ENCODE data around the gene GABRP.
"Not testable (repeated sequence)": the region's sequence is repeated elsewhere in the genome, so short reads cannot be mapped to it uniquely, and the experiment has no call there.

The GABRP gene

GRCh38 chr5:170765868-170766267, 17.7 kb upstream of the GABRP start:
- not testable (repeated sequence) for H3K9me3 Mint-ChIP-seq, DNase-seq, H3K27me3 Mint-ChIP-seq, ATAC-seq, H3K4me1 Mint-ChIP-seq, H3K4me3 Mint-ChIP-seq, H3K27ac Mint-ChIP-seq

- Mint-ChIP-seq H3K27me3 (no peaks in the 10 kb centered on the region), H3K4me1 (no peaks in the 10 kb centered on the region), H3K4me3 (no peak overlapping the region), H3K27ac (no peak overlapping the region), H3K9me3 (no peaks in the 10 kb centered on the region)
- DNase-seq (no peak), ATAC-seq (no peak)
Measured at GRCh38 chr5:170769246-170769645, 14.3 kb upstream of the GABRP start.

GRCh38 chr5:170769898-170770416, 13.6 kb upstream of the GABRP start:
- Mint-ChIP-seq H3K4me3 (no peak overlapping the region), H3K27me3 (no peaks in the 10 kb centered on the region), H3K4me1 (no peaks in the 10 kb centered on the region), H3K9me3 (no peaks in the 10 kb centered on the region), H3K27ac (no peak overlapping the region)
- DNase-seq (no peak), ATAC-seq (no peak)

GRCh38 chr5:170771496-170771895, 12.0 kb upstream of the GABRP start:
- DNase-seq (no peak), ATAC-seq (no peak)
- no peak overlapping the region for H3K4me3 Mint-ChIP-seq
- no peaks in the 10 kb centered on the region for H3K4me1 Mint-ChIP-seq
- no peak overlapping the region for H3K27ac Mint-ChIP-seq
- H3K9me3 Mint-ChIP-seq = no peaks in the 10 kb centered on the region
- no peaks in the 10 kb centered on the region for H3K27me3 Mint-ChIP-seq

- no peak for DNase-seq
- H3K27me3 Mint-ChIP-seq = no peaks in the 10 kb centered on the region
- no peak overlapping the region for H3K4me3 Mint-ChIP-seq
- H3K9me3 Mint-ChIP-seq = no peaks in the 10 kb centered on the region
- no peaks in the 10 kb centered on the region for H3K4me1 Mint-ChIP-seq
- no peak overlapping the region for H3K27ac Mint-ChIP-seq
- no peak for ATAC-seq
Measured at GRCh38 chr5:170773024-170773985, 10.2 kb upstream of the GABRP start.

DNA sequence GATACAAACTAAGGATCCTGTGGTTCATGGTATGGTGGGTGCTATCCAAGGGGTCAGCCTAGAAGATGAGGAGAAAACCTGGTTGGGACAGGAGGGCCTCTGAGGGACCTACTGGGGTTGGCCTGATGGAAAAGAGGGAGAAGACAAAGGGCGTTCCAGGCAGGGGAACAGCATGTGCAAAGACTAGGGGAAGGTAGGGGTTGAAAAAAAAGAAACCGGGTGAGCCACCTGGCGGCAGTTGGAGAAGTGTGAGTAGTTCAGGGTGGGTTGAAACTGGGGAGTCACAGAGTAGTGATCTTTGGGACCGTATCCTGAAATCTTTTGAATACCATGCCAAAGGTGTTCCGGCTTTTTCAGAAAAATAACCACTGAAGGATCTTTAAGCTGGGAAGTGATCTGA, 8.7 kb upstream of the GABRP start:
- no peaks in the 10 kb centered on the region for H3K9me3 Mint-ChIP-seq
- no peak for DNase-seq
- no peak overlapping the region for H3K4me3 Mint-ChIP-seq
- no peak for ATAC-seq
- no peaks in the 10 kb centered on the region for H3K4me1 Mint-ChIP-seq
- H3K27me3 Mint-ChIP-seq = no peaks in the 10 kb centered on the region
- H3K27ac Mint-ChIP-seq = no peak overlapping the region

- no peaks in the 10 kb centered on the region for H3K27me3 Mint-ChIP-seq
Measured at GRCh38 chr5:170781946-170782345, 1.6 kb upstream of the GABRP start.

DNA sequence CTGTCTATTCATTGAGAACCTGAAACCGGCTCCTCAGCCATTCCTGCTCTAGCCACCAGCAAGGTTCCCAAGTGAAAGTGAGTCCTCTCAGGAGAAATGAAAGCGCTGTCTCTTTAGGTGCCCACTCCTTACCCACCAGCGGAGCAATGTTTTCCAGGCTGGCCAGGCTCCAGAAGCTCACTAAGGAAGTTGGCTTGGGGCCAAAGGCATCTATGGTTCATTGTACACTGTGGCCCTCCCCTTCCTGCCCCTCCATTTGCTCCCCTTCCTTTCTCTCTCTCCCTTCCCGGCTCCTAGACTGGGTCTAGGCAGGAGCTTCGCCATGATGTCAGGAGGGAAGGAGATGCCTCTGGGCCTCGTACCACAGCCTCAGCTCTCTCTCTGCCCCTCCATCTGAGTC, 1.1 kb upstream of the GABRP start:
- Mint-ChIP-seq H3K27me3 (no peaks in the 10 kb centered on the region), H3K9me3 (no peaks in the 10 kb centered on the region), H3K4me1 (no peaks in the 10 kb centered on the region), H3K27ac (no peak overlapping the region), H3K4me3 (no peak overlapping the region)
- DNase-seq = no peak
- no peak for ATAC-seq

More at GRCh38 chr5:170781946-170782345, 1.6 kb upstream of the GABRP start:
- no peak overlapping the region for H3K27ac Mint-ChIP-seq
- no peak for DNase-seq
- no peaks in the 10 kb centered on the region for H3K4me1 Mint-ChIP-seq
- no peaks in the 10 kb centered on the region for H3K9me3 Mint-ChIP-seq
- ATAC-seq = no peak
- no peak overlapping the region for H3K4me3 Mint-ChIP-seq

- Mint-ChIP-seq H3K27ac (no peak overlapping the region), H3K9me3 (no peaks in the 10 kb centered on the region), H3K27me3 (no peaks in the 10 kb centered on the region), H3K4me3 (no peak overlapping the region), H3K4me1 (no peaks in the 10 kb centered on the region)
- ATAC-seq (no peak), DNase-seq (no peak)
Measured at GRCh38 chr5:170785416-170785815, 1.9 kb downstream of the GABRP start.

DNA sequence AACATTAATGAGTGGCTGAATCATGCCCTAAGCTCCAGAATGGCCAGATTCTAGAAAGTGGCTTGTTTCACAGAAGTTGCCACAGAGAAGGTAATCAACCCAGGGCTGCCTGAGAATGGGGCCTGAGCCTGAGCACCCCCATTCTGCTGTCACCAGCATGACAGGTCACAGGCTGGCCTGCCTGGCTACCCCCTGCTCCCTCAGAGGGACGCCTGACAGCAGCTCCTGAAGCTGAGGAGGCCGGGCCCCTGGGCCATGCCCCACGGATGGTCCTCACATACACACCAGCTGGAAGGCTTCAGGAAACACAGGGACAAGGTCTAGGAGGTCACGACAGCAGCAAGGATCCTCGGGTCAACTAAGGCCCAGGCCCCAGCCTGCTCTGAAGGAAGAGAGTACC, 3.7 kb downstream of the GABRP start:
- no peak for ATAC-seq
- Mint-ChIP-seq H3K4me1 (no peaks in the 10 kb centered on the region), H3K27me3 (no peaks in the 10 kb centered on the region), H3K4me3 (no peak overlapping the region), H3K9me3 (no peaks in the 10 kb centered on the region), H3K27ac (no peak overlapping the region)
- no peak for DNase-seq

DNA sequence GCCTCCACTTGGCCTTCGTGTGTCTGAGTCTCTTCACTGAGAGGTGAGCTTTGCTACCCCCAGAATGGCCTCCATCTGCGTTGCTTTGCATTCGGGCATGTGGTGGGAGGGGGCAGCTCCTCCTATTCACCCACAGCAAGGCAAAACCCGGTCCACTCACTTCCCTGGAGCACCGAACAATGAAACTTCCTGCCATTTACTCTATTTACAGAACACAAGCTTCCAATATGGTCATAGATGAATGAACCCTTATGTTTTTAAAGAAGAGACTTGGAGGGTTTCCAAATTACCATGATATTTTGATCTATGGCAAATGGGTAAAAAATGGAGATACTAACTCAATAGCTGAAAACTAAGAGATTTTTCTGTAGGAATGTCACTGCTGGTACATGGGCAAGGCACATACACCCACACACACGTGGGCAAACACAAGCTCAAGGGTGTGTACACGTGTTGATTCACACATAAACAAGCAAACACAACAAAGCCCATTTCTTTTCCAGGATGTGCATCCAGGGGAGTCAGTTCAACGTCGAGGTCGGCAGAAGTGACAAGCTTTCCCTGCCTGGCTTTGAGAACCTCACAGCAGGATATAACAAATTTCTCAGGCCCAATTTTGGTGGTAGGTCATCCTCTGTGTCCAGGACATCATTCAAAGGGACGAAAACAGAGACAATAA, 5.2 kb downstream of the GABRP start:
- ATAC-seq (no peak), DNase-seq (no peak)
- H3K4me1 Mint-ChIP-seq = no peaks in the 10 kb centered on the region
- no peaks in the 10 kb centered on the region for H3K9me3 Mint-ChIP-seq
- H3K27ac Mint-ChIP-seq = no peak overlapping the region
- no peak overlapping the region for H3K4me3 Mint-ChIP-seq
- H3K27me3 Mint-ChIP-seq = no peaks in the 10 kb centered on the region

DNA sequence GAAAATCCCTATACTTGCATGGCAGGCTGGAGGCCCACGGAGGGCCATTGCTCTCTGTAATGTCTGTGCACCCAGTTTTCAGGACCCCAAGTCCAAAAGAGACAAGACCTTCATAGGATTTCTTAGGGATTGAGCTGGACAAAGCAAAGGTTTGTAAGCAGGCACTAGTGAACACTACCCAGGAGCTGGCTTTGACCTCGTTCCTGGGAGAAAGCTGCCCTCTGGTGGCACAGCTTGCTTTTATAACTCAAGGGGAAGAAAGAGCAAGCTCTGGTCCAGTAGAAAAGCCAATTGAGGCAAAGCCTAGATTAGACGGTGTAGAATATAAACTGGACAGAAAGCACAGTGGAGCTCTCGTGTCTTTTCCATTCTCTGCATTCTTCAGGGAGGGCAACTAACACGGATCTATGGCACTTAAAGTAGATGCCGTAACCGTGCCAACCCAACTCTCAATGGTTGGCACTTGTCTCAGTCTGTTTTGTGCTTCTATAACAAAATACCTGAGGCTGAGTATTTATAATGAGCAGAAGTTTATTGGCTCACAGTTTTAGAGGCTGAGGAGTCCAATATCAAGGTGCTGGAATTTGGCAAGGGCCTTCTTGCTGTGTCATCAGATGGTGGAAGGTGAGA, 7.9 kb downstream of the GABRP start:
- ATAC-seq (peak; percentile 41), DNase-seq (peak in 1 of 2 donors; percentile 18)
- H3K27ac Mint-ChIP-seq = no peak overlapping the region
- H3K27me3 Mint-ChIP-seq = no peaks in the 10 kb centered on the region
- no peaks in the 10 kb centered on the region for H3K9me3 Mint-ChIP-seq
- no peak overlapping the region for H3K4me3 Mint-ChIP-seq
- no peaks in the 10 kb centered on the region for H3K4me1 Mint-ChIP-seq

GRCh38 chr5:170792878-170793277, 9.4 kb downstream of the GABRP start:
- no peak overlapping the region for H3K4me3 Mint-ChIP-seq
- no peak for ATAC-seq
- no peak for DNase-seq
- no peaks in the 10 kb centered on the region for H3K4me1 Mint-ChIP-seq
- H3K27me3 Mint-ChIP-seq = no peaks in the 10 kb centered on the region
- H3K27ac Mint-ChIP-seq = no peak overlapping the region
- no peaks in the 10 kb centered on the region for H3K9me3 Mint-ChIP-seq

- Mint-ChIP-seq H3K27ac (no peak overlapping the region), H3K9me3 (no peaks in the 10 kb centered on the region), H3K4me1 (no peaks in the 10 kb centered on the region), H3K27me3 (no peaks in the 10 kb centered on the region), H3K4me3 (no peak overlapping the region)
- no peak for DNase-seq
- no peak for ATAC-seq
Measured at GRCh38 chr5:170795154-170795553, 11.6 kb downstream of the GABRP start.

GRCh38 chr5:170805666-170806065, 22.1 kb downstream of the GABRP start:
- ATAC-seq (no peak), DNase-seq (no peak)
- peaks cover 16% of the 10 kb centered on the region for H3K27me3 Mint-ChIP-seq
- no peaks in the 10 kb centered on the region for H3K9me3 Mint-ChIP-seq
- no peak overlapping the region for H3K4me3 Mint-ChIP-seq
- no peak overlapping the region for H3K27ac Mint-ChIP-seq
- H3K4me1 Mint-ChIP-seq = no peaks in the 10 kb centered on the region

DNA sequence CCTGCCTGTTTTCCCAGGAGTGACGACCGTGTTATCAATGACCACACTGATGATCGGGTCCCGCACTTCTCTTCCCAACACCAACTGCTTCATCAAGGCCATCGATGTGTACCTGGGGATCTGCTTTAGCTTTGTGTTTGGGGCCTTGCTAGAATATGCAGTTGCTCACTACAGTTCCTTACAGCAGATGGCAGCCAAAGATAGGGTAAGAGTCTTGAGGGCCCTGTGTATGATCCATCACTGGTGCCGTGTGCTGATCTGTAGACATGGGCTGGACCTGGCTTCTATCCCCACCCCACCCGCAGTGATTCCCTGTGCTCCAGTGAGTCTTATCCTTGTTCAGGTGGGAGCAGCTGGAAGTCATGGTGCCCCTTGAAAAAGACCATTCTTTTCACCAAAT, 26.0 kb downstream of the GABRP start:
- Mint-ChIP-seq H3K4me1 (no peaks in the 10 kb centered on the region), H3K27ac (no peak overlapping the region), H3K4me3 (no peak overlapping the region), H3K27me3 (peaks cover 16% of the 10 kb centered on the region), H3K9me3 (no peaks in the 10 kb centered on the region)
- DNase-seq (no peak), ATAC-seq (no peak)

Data from stimulated activated naive CD8-positive, alpha-beta T cell treated with anti-CD3 and anti-CD28 coated beads, Interleukin-15, amount 100 ng/mL, for 72 hours (primary cell).